Stimulated activated CD8-positive, alpha-beta memory T cell treated with anti-CD3 and anti-CD28 coated beads, Interleukin-2, amount 100 ng/mL, for 1 hour (primary cell): ENCODE results near the gene EGFR.

Experiments used
- DNase-seq, 2 donors: peaks; one replicate each; pipeline ENCODE4 v3.0.0-alpha.2; 2020; ENCODE audit warnings: low read depth in 2 of 2

The EGFR gene

DNA sequence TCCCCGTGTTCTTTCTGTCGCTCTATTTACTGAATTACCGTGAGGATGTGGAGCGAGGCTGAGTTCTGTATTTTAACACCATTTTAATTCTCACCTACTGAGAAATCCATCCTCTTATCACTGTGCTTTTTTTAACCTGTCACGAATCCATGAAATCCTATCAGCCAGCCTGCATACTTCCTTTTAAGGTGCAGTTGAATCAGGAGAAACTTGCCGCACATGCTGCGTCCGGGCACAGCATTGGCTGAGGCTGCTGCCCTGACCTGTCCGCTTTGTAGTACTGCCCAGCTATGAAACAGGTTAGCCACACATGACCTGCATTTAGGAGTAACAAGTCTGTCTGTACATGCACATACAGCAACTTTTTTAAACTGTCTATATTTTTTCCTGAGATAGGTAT lies 82.5 kb downstream of the EGFR start:
- DNase-seq = no peak

DNA sequence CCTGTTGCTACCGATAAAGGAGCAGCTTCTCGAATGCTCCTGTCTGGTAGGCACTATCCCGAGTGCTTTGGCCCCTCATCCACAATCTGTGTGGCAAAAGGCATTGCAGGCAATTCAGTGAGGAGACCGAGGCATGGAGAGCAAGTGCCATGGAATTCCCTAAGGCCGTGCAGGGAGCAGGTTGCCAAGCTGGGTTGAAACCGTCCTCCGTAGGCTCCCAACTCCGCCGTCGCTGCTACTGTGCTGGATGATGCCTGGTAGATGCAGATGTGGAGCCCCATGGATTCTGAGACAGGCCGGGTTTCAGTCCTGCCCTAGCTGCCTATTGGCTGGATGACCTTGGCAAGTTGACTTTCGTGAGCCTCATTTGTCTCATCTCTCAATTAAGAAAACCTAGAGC lies 85.3 kb downstream of the EGFR start:
- DNase-seq = no peak

DNA sequence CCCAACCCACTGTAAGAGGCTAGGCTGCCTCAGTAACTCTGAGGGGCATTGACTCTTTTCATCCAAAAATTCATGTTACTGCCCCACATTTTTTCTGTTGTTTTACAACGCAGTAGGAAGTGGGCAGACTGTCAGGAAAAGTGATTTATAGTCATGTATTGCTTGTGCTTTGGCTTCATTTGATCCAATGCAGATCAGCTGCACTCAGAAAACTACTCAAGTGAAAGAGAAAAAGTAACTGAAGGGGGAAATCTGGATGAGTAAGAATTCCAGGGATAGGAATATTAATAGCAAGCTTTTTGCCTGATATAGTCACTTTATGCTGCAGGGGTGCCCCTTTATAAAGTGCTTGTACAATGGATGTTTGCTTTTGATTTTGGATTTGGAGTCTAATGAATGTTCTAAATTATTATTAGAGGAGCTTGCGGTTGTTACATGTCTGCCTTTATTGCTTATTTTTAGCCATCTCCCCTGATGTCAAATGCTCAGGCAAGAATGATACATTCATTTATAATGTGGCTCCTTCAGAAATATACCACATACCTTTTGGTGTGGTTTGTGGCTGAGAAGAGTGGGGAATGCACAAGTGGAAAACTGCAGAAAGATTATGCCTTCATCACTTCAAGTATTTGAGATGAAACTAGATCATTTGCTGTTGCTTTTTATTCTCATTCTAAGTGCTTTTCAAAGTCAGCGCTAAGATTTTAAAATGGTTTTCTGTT lies 86.1 kb downstream of the EGFR start:
- DNase-seq = no peak

DNA sequence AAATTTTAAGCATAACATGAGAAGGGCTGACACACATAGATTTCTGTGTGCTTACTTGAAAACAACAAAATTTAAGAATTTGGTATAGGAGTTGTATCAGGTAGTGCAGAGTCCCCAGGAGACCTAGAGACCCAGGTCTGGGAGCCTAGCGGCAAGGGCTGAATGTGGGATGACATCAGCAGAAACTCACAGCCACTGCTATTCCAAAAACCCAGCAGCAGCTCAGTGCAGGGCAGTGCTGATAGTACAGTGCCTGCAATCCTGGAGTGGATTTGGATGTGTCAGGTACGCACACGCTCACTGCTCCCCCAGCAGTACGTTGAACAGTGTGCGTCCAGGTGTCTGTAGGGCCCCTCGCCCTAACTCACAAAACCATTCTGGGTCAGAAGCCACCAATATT lies 87.1 kb downstream of the EGFR start:
- DNase-seq = no peak

DNA sequence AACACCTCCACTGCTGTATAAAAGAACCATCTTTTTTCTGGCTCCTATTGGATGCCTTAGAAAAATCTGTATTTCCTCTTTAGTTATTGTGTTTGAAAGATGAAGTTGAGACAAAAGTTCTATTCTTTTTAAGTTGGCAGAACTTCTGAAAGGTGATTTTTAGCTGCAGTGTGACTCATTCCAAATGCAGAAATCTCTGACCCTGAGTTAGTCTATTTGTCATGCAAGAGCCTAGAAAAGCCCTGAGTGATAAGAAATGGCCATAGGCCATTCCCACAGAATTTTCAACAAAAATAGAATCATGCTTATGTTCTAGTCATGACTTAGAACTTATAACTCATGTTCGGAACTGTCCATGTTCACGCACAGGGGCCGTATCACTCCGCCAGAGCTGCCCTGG lies 89.1 kb downstream of the EGFR start:
- no peak for DNase-seq

DNA sequence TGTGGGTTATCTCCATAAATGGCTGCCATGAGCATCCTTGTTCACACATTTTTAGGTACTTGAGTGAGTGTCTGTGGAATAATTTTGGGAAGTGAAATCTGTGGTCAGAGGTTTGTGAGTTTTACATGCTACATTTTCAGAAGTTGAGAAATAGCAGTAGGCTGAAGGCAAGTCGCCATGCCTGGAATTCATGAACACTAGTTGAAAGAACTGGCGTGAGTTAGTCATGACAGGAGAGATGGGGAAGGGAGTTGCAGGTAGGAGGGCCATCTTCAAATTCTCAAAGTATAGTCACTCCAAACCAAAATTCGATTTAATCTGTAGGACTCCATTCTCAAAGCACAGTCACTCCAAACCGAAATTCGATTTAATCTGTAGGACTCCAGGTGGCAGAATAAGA lies 89.6 kb downstream of the EGFR start:
- DNase-seq = no peak

DNA sequence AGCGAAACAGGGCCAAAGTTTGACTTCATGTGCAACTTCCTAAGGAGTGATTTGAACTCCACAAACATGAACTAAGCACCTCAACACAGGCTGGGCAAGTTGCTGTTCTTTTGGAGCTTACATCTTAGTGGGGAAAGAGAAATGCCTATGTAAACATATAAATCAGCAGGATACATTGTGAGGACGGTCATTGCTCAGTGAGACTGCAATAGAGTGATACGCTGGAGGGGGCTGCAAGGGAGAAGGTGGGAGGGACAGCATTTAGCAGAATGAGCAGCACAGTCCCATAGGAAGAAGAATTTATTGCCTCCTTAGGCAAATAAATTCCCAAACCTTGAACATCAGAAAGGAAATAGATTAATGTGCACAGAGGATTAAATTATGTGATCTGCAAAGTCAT lies 90.0 kb downstream of the EGFR start:
- DNase-seq = no peak

DNA sequence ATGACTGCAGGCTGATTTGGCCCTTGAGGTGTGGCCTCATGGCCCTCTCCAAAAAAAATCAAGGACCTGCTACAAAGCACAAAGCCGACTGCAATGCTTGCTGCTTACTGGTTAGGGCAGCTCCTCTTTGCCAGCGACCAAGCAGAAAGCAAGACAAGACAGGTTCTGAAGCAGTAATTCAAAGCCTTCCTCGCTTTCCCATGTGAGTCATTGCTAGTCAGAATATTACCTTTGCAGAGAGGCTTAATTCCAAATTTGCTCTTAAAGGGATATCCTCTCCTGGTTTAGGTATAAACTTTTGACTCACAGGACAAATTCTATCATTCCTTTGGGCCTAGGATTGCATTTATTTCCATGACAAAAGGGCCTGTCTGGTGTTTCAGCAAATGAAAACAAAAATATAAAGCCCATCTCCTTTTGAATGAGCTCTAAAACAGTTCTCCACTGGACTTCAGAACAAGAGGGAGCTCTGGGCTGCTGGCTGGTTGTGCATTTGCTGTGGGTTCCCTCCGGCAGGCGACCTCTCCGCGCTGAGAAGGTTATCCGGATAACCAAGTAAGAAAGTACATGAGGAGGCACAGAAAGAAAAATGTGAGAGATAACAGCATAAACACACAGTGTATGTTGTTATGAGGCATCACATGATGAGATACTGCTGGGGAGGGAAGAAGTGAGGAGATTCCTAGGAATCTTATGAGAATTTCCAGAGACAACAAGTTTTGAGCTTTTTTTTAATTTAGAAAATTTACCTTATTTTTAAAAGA lies 90.8 kb downstream of the EGFR start:
- DNase-seq = no peak

DNA sequence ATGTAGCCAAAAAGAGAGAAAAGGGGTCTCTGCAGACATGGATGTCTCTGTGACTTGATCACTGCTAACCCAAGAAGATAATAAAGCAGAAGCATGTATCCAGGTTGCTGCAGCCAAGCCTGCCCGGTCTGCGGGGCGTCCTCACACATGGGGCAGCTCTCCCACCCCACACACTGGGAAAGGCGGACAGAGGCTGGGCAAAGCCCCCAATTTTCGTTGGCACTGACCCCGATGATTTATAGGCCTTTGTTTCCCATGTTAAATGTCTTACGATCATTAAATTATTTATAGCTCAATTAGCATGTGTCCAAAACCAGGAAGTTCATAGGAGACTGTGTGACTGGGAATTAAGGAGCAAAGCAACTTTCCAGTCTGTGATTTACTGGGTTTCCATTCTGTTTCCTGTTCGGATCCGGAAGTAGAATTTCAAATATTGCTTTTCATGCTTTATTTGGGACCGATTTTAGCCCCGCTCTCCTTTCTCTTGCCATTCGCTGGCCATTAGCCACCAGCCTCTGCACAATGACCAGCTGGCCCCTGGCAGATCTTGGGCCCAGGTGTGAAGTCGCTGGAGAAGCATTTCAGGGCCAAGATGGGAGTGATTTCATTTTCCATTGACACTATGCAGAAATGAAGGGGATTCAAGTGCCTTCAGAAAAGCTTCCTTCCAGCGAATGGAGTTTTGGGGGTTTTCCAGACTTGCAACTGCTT lies 91.6 kb downstream of the EGFR start:
- DNase-seq = no peak

DNA sequence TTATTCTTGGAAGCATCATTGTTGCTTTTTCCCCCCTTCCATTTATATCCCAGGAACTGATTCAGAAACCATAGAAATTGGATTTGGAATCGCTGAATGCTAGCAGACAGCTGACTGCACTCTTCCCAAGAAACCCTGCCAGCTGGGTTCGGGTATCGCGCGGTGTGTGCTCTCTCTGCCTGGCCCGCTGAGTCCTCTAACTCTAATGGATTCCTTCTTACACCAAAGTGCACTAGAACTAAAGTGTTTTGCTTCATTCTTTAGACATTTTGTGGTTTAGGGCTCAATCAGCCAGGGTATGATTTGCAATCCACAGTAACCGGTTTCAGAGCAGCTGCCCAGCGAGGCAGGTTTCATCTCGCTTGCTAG lies 92.2 kb downstream of the EGFR start:
- DNase-seq = no peak

DNA sequence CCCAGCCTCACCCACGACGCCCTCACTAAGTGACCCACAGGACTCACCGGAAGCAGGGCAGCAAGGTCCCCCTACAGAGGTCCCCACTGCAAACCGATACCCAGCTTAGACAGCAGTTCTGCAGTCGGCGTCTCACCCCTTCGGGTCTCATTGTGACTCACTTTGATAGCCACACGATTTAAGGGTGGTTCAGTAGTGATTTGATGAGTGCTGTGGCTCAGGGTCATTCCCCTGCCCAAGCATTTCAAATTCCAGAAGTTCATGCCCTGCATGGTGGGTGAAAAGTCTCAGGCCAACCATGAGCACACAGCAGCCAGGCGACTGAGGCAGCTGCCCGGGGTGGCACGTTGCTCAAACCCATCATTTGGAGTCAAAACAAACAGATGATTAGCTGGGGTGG lies 93.2 kb downstream of the EGFR start:
- DNase-seq = no peak

DNA sequence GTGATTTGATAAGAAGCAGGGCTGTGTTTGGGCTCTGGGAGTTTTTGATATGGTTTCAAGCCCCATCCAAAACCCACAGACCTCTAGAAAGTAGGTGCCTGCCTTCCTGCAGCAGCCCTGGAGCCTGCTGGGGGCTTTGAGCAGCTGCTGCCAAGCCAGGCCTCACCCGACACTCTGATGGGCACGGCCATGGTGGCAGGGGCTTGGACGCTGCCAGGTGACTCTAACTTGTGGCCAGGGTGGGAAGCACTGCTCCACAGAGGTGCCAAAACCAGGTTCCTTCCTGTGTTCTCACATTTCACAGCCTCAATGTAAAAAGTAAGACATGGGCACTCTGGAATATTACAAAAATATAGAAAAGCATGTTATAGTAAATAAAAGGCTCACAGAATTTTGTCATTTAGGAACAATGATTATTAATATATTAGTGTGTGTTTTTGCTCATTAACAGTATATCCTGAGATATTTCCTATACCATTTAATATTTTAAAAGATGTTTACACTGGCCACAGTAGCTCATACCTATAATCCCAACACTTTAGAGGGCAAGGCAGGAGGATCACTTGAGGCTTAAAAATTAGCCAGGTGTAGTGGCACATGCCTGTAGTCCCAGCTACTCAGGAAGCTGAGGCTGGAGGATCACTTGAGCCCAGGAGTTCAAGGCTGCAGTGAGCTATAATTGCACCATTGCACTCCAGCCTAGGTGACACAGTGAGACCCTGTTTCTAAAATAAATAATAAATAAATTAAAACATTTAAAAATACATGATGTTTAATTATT lies 95.1 kb downstream of the EGFR start:
- no peak for DNase-seq

DNA sequence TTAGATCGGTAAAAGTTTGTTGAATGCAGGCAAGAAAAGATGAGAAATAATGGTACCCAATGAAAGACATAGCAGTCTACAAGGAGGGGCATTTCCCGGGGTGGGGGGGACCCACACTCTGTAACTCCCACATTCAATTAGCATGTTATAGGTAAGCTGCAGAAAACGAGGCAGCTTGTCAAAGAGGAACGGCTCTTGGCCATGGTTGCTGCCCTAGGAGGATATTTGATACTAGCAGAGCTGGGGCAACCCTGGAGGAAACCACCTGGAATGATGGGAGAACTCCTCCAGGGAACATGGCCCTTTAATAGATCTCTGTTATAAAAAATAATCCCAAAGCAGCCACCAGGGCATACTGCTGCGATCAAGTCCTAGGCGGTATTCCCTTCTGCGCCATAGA lies 98.5 kb downstream of the EGFR start:
- DNase-seq = no peak

DNA sequence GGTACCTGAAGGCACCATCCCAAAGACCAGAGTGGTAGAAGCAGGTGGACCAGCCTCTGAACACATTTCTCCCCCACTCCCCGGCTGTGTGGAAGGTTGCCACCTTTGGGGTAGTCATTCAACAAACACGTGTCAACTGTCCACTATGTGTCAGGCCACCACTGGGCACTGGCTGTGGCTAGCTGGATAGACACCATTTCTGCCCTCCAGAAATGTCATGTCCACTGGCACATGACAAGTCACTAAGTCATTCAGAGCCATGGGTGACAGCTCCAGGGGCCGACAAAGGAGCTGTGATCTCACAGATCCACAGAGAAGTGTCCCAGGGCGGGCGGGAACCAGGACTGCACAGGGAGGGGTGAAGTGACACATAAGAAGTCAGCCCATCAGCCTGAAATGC lies 99.6 kb downstream of the EGFR start:
- DNase-seq = no peak

DNA sequence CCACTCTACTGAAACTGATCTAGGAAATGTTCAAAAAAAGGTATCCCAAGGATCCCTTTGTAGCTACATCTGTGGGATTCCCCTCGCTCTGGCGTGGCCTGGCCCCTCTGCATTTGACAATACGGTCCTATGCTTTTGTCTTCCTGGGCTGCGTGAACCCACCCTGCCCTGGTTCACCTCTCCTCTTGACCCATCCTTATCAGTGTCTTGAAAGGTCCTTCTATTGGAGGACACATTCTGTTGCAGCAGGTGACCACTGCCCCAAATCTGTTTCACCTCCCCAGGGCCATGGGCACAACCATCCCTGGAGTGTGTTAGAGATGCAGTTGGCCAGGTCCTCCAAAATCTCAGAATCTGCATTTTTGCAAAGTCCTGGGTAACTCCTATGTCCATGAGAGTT lies 100.8 kb downstream of the EGFR start:
- DNase-seq = no peak

DNA sequence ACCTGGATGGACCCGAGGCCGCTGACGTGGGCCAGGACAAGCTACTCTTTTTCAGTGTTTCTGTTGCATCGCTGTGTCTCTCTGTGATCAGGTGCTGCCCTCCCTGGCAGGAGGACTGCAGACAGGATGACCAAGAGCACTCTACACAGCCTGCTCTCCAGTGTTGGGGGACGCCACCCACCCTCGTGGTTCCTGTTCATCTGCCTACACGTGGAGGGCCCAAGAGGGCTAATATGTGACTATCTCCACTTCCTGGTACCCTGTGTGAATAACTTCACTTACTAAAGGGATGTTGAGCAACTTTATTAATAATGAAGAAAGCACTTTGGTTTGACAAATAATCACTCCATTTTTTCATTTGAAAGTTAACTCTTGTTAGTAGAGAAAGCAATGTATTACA lies 101.3 kb downstream of the EGFR start:
- no peak for DNase-seq

DNA sequence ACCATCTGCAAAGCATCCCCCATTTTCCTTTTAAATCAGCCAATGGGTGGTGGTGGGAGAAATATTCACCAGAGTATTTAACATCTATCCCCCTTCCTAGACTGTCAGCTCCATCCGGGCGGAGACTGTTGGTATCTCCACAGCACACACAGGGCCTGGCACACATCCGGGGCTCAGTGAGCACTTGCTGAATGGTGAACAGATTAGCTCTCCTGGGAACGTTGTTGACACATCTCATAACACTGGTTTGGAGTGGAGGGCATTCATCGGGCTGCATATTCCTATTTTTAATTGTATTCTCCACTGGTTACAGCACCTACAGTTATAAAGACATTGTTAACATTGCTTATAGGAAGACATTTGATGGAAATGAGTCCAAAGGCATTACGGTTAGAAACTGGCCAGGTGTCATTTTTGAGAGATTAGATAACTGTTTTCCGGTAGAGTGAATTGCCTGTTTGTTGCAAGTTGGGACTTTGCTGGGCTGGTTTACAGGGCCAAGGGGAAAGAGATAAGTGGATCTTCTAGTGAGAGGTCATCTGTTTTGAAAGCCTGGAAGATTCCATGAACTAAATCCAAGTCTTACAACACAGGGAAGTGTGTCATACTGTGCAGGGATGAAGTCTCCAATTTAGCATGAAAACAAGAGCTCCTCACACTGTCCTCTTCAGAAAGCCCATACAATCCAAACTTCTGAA lies 101.8 kb downstream of the EGFR start:
- DNase-seq = no peak

DNA sequence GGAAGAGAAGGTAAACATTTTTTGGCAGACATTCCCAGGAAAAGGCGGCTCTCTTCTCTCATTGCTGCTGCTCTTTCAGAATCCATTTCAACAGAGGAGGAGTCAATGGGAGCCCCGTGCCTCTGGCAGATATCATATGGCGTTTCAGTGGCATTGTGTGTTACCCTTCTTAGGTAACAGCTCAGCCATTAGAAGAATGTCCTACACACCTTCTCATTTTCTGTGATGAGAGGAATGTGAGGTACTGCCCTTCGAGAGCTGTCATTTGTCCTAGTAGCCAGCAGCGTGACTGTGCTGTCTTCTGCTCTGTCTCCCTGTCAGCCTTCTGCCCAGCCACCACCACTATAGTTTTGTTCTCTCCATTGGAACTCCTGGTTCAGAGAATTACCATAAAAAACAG lies 102.4 kb downstream of the EGFR start:
- no peak for DNase-seq

DNA sequence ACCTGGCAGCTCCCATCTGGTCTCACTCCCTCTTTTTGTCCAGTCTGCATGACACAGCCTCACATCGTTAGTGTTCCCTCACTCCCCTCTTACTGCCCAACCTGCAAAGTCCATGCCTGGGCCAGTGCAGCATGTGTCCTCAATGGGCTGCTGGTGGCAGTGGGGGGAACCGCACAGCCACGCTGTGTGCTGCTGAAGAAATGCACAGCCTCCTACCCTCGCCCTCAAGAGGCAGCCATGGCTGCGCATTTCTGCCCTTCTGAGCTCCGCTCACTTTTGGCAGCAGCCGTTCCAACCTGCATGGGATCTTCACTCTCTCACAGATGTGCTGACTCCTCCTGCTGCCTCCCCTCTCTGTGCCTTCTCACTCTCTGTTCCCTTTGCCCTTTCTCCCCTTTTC lies 103.4 kb downstream of the EGFR start:
- DNase-seq = no peak

DNA sequence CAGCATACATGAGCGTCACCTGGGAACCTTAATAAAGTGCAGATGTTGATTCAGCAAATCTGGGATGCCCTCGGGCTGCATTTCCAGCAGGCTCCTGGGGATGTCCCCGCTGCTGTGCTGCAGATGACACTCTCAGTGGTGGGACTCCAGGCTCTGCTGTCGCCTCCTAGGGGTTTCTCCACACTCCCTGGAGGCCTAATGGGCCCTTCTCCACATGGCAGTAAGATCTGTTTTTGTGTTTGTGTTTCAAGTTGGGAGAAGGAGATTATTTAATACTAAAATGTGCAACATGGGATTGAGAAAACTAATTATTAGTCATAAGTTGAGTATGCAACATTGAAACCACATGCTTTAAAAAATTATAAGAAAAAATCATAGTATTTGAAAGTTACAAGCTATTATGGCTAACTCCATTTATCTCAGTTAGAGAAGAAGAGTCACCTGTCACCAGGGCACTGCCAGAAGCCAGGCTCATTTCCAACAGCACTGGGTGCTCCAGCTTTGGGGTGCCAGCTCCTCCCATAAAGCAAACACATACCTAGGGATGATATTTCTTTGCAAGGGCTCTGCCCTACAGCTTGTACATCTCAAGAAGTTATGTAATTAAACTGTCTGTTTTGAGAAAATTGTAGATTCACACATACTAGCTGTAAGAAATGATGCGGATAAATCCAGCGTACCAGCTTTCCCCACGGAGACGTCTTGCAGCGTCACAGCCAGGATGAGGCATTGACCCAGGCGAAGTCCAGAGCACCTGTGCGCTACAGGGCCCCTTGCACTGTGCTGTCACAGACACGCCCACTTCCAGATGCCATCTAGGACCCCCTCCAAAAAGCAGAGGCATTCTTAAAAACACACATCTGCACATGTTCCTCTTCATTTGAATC lies 106.4 kb downstream of the EGFR start:
- DNase-seq = no peak

DNA sequence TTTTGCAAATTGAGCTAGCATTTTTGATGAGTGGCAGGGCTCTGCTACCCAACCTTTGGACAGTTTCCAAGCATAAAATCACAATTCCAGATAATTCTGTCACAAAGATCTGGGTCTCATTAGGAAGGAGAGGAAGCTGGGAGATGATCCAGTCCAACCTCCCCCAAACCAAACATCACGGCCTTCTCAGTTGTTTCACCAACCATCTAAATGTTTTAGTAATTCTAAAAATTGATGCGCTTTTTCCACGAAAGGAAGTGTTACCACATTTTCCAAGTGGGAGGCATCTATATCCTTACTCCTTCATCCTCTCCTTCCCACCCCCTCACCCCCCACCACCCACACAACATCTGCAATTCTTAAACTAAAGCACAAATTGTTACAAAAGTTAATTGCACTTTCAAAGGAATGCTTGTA lies 108.3 kb downstream of the EGFR start:
- DNase-seq = no peak
